ENCODE data around the gene TTYH1. TPM values are rescaled to one million over a fixed set of nuclear protein-coding genes. Genes with fewer than 3 reads are reported as not detected.
"Not testable (repeated sequence)": the region's sequence is repeated elsewhere in the genome, so short reads cannot be mapped to it uniquely, and the experiment has no call there.

The TTYH1 gene
- total RNA-seq, 3 donors from 2014 or later: 0.48 to 4.6 (median 4.0) TPM

DNA sequence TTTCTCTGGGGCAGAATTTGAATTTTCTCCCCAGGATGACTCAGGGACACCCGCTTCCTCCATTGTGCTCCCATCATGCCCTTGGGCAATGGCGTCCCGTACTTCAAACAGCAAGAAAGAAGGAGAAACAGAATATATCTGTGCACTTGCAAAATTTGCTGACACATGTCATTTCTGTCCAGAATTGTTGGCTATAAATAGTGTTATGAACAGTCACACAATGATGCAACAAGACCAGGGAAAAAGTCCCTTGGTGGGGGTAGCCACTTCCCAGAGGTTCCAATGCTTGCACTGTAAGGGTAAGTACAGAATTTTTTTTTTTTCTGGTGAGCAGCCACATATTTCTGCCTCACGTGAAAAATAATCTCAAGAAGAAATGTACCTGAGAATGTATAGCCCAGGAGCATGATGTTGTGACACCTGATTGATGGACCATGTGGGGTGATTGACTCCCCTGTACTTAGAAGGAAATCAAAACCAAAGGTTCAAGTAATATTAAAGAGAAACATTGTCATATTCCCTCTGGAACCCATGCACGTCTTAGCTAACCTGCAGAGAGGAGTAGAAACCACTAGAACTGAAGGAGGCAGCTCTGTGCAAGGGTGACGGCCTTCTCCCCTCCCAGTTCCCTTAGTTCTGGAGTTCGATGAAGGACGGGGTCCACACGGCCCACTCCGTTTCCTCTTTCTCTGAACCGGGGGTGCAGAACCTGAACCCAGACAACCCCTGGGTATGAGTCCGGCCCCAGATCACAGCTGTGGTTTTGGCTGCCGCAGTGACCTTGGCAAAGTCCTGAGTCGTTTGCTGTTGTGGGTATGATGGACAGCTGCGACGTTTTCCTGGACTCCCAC is 41.3 kb upstream of the TTYH1 start:
- DNase-seq (ENCODE audit: low spot score in 2 of 2): no peak
- H3K27me3 ChIP-seq: no peaks in the 10 kb centered on the region
- H3K9me3 ChIP-seq: no peaks in the 10 kb centered on the region
- no peak overlapping the region for H3K27ac ChIP-seq
- no peaks in the 10 kb centered on the region for H3K4me1 ChIP-seq
- TF ChIP-seq POLR2A (IDR thresholded peaks at IDR 0.05): no peak
- no peak for TF ChIP-seq POLR2AphosphoS5 (IDR thresholded peaks at IDR 0.05)
- no peak for TF ChIP-seq CTCF (IDR thresholded peaks at IDR 0.05)
- intact Hi-C loops (cut with DNase I; ENCODE audit: low total_unique reads): loop anchor here (5.0 kb wide), 1 partner anchor 798 kb away; no protein-coding TSS in a partner anchor
- no peak overlapping the region for H3K4me3 ChIP-seq
- H3K36me3 ChIP-seq: no peaks in the 10 kb centered on the region

- H3K27ac ChIP-seq; H3K4me3 ChIP-seq; intact Hi-C loops (cut with DNase I; ENCODE audit: low total_unique reads): not testable (repeated sequence)
Measured at GRCh38 chr19:54375181-54375938, 39.9 kb upstream of the TTYH1 start.

DNA sequence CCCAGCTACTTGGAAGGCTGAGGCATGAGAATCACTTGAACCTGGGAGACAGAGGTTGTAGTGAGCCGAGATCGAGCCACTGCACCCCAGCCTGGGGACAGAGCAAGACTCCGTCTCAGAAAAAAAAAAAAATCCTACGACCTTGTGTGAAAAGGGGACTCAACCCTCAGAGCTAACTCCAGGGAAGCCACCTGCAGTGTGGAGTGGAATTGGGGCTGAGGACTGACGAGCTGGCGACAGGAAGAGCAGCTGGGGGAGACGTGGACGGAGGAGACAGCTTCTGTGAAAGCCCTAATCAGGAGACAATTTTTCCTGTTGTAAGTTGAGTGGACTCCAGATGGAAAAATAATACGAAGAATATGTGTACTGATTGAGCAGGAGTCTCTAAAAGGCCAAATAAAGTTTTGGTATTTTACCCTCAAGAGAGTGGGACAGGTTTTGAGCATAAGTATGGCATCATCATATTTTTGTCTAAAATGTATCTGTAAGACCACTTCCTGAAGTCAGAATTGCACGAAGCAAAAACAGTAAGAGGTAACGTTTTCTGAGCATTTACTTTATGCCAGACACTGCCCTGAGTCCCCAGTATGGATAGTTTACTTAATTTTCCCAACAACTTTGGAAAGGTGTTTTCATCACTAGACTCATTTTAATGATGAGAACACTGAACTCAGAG is 38.5 kb upstream of the TTYH1 start:
- H3K4me1 ChIP-seq: no peaks in the 10 kb centered on the region
- intact Hi-C loops (cut with DNase I; ENCODE audit: low total_unique reads): no loop called here
- no peak for DNase-seq (ENCODE audit: low spot score in 2 of 2)
- no peak overlapping the region for H3K27ac ChIP-seq
- TF ChIP-seq POLR2AphosphoS5 (IDR thresholded peaks at IDR 0.05) (no peak), POLR2A (IDR thresholded peaks at IDR 0.05) (no peak), CTCF (IDR thresholded peaks at IDR 0.05) (no peak)
- no peaks in the 10 kb centered on the region for H3K36me3 ChIP-seq
- H3K9me3 ChIP-seq: no peaks in the 10 kb centered on the region
- H3K27me3 ChIP-seq: peaks cover 0 to 10% of the 10 kb centered on the region in 2 donors
- no peak overlapping the region for H3K4me3 ChIP-seq

More at GRCh38 chr19:54375181-54375938, 39.9 kb upstream of the TTYH1 start:
- DNase-seq (ENCODE audit: low spot score in 2 of 2); H3K4me1 ChIP-seq; H3K27me3 ChIP-seq; H3K36me3 ChIP-seq; H3K9me3 ChIP-seq: not testable (repeated sequence)

DNA sequence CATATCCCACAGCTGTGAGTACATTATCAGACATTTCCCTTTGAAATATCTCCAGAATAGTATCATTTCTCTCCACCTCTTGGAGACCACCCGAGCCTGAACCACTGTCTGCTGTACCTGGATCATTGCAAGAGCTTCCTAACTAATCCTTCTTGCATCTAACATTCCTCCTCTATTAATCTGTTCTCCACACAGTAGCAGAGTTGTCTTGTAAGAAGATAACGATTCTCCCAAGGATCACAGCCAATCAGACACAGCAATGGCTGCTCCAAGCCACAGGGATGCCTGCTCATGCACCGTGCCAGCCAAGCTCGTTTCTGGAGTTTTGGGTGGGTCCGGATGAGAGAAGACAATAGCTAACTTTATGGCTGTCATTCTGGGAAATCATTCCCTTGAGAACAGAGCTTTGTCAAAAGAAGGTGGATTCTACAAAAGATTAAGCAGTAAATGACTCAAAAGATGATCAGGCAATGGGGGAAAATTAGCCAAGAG is 36.0 kb upstream of the TTYH1 start:
- H3K4me3 ChIP-seq: no peak overlapping the region
- TF ChIP-seq CTCF (IDR thresholded peaks at IDR 0.05) (no peak), POLR2AphosphoS5 (IDR thresholded peaks at IDR 0.05) (no peak), POLR2A (IDR thresholded peaks at IDR 0.05) (no peak)
- no peaks in the 10 kb centered on the region for H3K4me1 ChIP-seq
- H3K27me3 ChIP-seq: peaks cover 0 to 10% of the 10 kb centered on the region in 2 donors
- no peak overlapping the region for H3K27ac ChIP-seq
- H3K36me3 ChIP-seq: no peaks in the 10 kb centered on the region
- no peak for DNase-seq (ENCODE audit: low spot score in 2 of 2)
- intact Hi-C loops (cut with DNase I; ENCODE audit: low total_unique reads): no loop called here
- H3K9me3 ChIP-seq: no peaks in the 10 kb centered on the region

GRCh38 chr19:54380897-54381296 is 34.4 kb upstream of the TTYH1 start:
- no peak overlapping the region for H3K27ac ChIP-seq
- peaks cover 0 to 18% of the 10 kb centered on the region in 2 donors for H3K27me3 ChIP-seq
- intact Hi-C loops (cut with DNase I; ENCODE audit: low total_unique reads): no loop called here
- no peak for DNase-seq (ENCODE audit: low spot score in 2 of 2)
- no peak for TF ChIP-seq POLR2A (IDR thresholded peaks at IDR 0.05)
- no peak for TF ChIP-seq CTCF (IDR thresholded peaks at IDR 0.05)
- TF ChIP-seq POLR2AphosphoS5 (IDR thresholded peaks at IDR 0.05): no peak
- no peaks in the 10 kb centered on the region for H3K36me3 ChIP-seq
- no peak overlapping the region for H3K4me3 ChIP-seq
- H3K9me3 ChIP-seq: no peaks in the 10 kb centered on the region
- H3K4me1 ChIP-seq: no peaks in the 10 kb centered on the region

DNA sequence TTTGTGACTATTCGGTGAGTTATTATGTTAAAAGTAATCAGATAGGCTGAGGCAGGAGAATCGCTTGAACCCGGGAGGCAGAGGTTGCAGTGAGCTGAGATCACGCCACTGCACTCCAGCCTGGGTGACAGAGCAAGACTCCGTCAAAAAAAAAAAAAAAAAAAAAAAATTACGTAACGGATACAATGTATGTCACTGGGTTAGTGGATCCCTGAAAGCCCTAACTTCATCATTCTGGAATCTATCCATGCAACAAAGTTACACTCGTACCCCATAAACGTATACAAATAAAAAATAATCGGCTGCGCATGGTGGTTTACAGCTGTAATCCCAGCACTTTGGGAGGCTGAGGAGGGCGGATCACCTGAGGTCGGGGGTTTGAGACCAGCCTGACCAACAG is 33.2 kb upstream of the TTYH1 start:
- intact Hi-C loops (cut with DNase I; ENCODE audit: low total_unique reads); H3K9me3 ChIP-seq; DNase-seq (ENCODE audit: low spot score in 2 of 2); H3K4me1 ChIP-seq; H3K4me3 ChIP-seq; H3K27ac ChIP-seq; H3K36me3 ChIP-seq: not testable (repeated sequence)
- peaks cover 0 to 21% of the 10 kb centered on the region in 2 donors for H3K27me3 ChIP-seq

Measured in breast epithelium (tissue), 4 donors.